HEK293T (cell line): Measurements from ENCODE around the gene ALK.

ENCODE experiments used
- CTCF ChIA-PET: fragments of 350-600 bp; formaldehyde crosslinking; extraction: SDS; loops from one replicate; lab custom pipeline; 2021; ENCODE audit warnings: antibody characterized with exemption, inconsistent platforms; lab: Yijun Ruan, JAX
- POLR2A ChIA-PET: fragments of 350-600 bp; formaldehyde crosslinking; extraction: SDS; loops from one replicate; lab custom pipeline; 2020; ENCODE audit warnings: antibody characterized with exemption, inconsistent platforms; lab: Yijun Ruan, JAX
- DNase-seq: peaks from one replicate; pipeline ENCODE4 v3.0.0; 2012; ENCODE audit warnings: mixed read lengths; ENCODE audit errors: extremely low spot score
- ARNT ChIP-seq: fragments of 450-650 bp; IDR thresholded peaks from 2 replicates; pipeline ENCODE4 v1.6.1; 2017; ENCODE audit warnings: mild to moderate bottlenecking
- BHLHE40 ChIP-seq: fragments of 450-650 bp; IDR thresholded peaks from 2 replicates; pipeline ENCODE4 v1.6.1; 2016; ENCODE audit warnings: mild to moderate bottlenecking, moderate library complexity, borderline replicate concordance
- CTBP1 ChIP-seq: fragments of 450-650 bp; IDR thresholded peaks from 2 replicates; pipeline ENCODE4 v1.6.1; 2016; ENCODE audit warnings: borderline replicate concordance
- ELF4 ChIP-seq: fragments of 450-650 bp; IDR thresholded peaks from 2 replicates; pipeline ENCODE4 v1.6.1; 2017; ENCODE audit warnings: antibody characterized with exemption
- FOXA1 ChIP-seq: fragments of 450-650 bp; IDR thresholded peaks from 2 replicates; pipeline ENCODE4 v1.6.1; 2016; ENCODE audit warnings: mild to moderate bottlenecking
- FOXK2 ChIP-seq: fragments of 450-650 bp; IDR thresholded peaks from 2 replicates; pipeline ENCODE4 v1.6.1; 2016; ENCODE audit warnings: mild to moderate bottlenecking
- FOXM1 ChIP-seq: fragments of 450-650 bp; IDR thresholded peaks from 2 replicates; pipeline ENCODE4 v1.6.1; 2017; ENCODE audit warnings: mild to moderate bottlenecking, borderline replicate concordance
- HDGF ChIP-seq: fragments of 450-650 bp; IDR thresholded peaks from 2 replicates; pipeline ENCODE4 v1.6.1; 2017; ENCODE audit warnings: antibody characterized with exemption, borderline replicate concordance
- L3MBTL2 ChIP-seq: fragments of 450-650 bp; conservative IDR thresholded peaks from 2 replicates; pipeline ENCODE4 v1.6.1; 2016; ENCODE audit warnings: mild to moderate bottlenecking
- LEF1 ChIP-seq: fragments of 450-650 bp; IDR thresholded peaks from 2 replicates; pipeline ENCODE4 v1.6.1; 2017; ENCODE audit warnings: mild to moderate bottlenecking, borderline replicate concordance
- NFRKB ChIP-seq: fragments of 450-650 bp; IDR thresholded peaks from 2 replicates; pipeline ENCODE4 v1.6.1; 2016; ENCODE audit warnings: mild to moderate bottlenecking, moderate library complexity
- PKNOX1 ChIP-seq: fragments of 450-650 bp; IDR thresholded peaks from 2 replicates; pipeline ENCODE4 v1.6.1; 2016
- SP1 ChIP-seq: fragments of 450-650 bp; IDR thresholded peaks from 2 replicates; pipeline ENCODE4 v1.6.1; 2017
- SUZ12 ChIP-seq: fragments of 450-650 bp; IDR thresholded peaks from 2 replicates; pipeline ENCODE4 v1.6.1; 2016; ENCODE audit warnings: mild to moderate bottlenecking
- TARDBP ChIP-seq: fragments of 450-650 bp; IDR thresholded peaks from 2 replicates; pipeline ENCODE4 v1.6.1; 2016
- ZNF384 ChIP-seq: fragments of 450-650 bp; IDR thresholded peaks from 2 replicates; pipeline ENCODE4 v1.6.1; 2016

ALK gene

GRCh38 chr2:29193111-29193510 lies 728.3 kb downstream of the ALK start:
- DNase-seq: no peak
- CTCF ChIA-PET: no interaction called here
- no peak for TF ChIP-seq HDGF
- no peak for TF ChIP-seq FOXK2
- no peak for TF ChIP-seq ZNF384
- TF ChIP-seq PKNOX1: no peak
- no peak for TF ChIP-seq TARDBP
- TF ChIP-seq BHLHE40: no peak
- TF ChIP-seq FOXA1: no peak
- TF ChIP-seq CTBP1: no peak
- TF ChIP-seq L3MBTL2: no peak
- TF ChIP-seq NFRKB: no peak
- TF ChIP-seq LEF1: no peak
- no peak for TF ChIP-seq ELF4
- POLR2A ChIA-PET: no interaction called here

GRCh38 chr2:29192526-29192925 lies 728.9 kb downstream of the ALK start:
- TF ChIP-seq BHLHE40: no peak
- TF ChIP-seq ARNT: no peak
- TF ChIP-seq HDGF: no peak
- TF ChIP-seq SP1: no peak
- no peak for TF ChIP-seq CTBP1
- TF ChIP-seq SUZ12: no peak
- TF ChIP-seq TARDBP: no peak
- no peak for TF ChIP-seq FOXA1
- TF ChIP-seq FOXK2: no peak
- no peak for TF ChIP-seq ELF4
- TF ChIP-seq L3MBTL2: no peak
- TF ChIP-seq LEF1: no peak
- TF ChIP-seq PKNOX1: no peak
- no peak for TF ChIP-seq NFRKB
- no peak for TF ChIP-seq ZNF384
- no peak for TF ChIP-seq FOXM1
- DNase-seq: no peak
- POLR2A ChIA-PET: no interaction called here
- CTCF ChIA-PET: no interaction called here

GRCh38 chr2:29191817-29192216 lies 729.6 kb downstream of the ALK start:
- DNase-seq: no peak
- POLR2A ChIA-PET: no interaction called here
- CTCF ChIA-PET: interaction anchor here (0.7 kb wide), 1 partner anchor 306 kb away, joined by 3 read pairs; no protein-coding TSS in a partner anchor
- TF ChIP-seq FOXK2 (no peak), NFRKB (no peak), L3MBTL2 (no peak), CTBP1 (no peak)

- ChIA-PET POLR2A (no interaction called here), CTCF (no interaction called here)
- no peak for TF ChIP-seq SP1
- TF ChIP-seq NFRKB: no peak
- no peak for TF ChIP-seq ARNT
- no peak for TF ChIP-seq HDGF
- TF ChIP-seq LEF1: no peak
- TF ChIP-seq L3MBTL2: no peak
- DNase-seq: no peak
These were observed 732.3 kb downstream of the ALK start for GRCh38 chr2:29189052-29189451.

- no peak for DNase-seq
- POLR2A ChIA-PET: no interaction called here
- CTCF ChIA-PET: no interaction called here
- no peak for TF ChIP-seq FOXM1
These were observed 733.5 kb downstream of the ALK start for GRCh38 chr2:29187926-29188325.

- ChIA-PET CTCF (no interaction called here), POLR2A (no interaction called here)
- DNase-seq: no peak
- TF ChIP-seq FOXA1 (no peak), ARNT (no peak), ELF4 (no peak), NFRKB (no peak), FOXM1 (no peak), L3MBTL2 (no peak), TARDBP (no peak), LEF1 (no peak), BHLHE40 (no peak), CTBP1 (no peak), SUZ12 (no peak), HDGF (no peak), SP1 (no peak), ZNF384 (no peak), PKNOX1 (no peak), FOXK2 (no peak)
These were observed 734.6 kb downstream of the ALK start for GRCh38 chr2:29186817-29187216.

GRCh38 chr2:29184531-29184930 lies 736.9 kb downstream of the ALK start:
- POLR2A ChIA-PET: no interaction called here

More at GRCh38 chr2:29184531-29184930, 736.9 kb downstream of the ALK start:
- no peak for DNase-seq
- CTCF ChIA-PET: no interaction called here
- no peak for TF ChIP-seq FOXM1
- TF ChIP-seq BHLHE40: no peak
- no peak for TF ChIP-seq SUZ12
- no peak for TF ChIP-seq FOXK2
- TF ChIP-seq LEF1: no peak
- no peak for TF ChIP-seq PKNOX1
- no peak for TF ChIP-seq ELF4
- no peak for TF ChIP-seq TARDBP
- no peak for TF ChIP-seq SP1
- no peak for TF ChIP-seq HDGF
